ENCODE measurements around the gene CAVIN3. TPM values are rescaled to one million over a fixed set of nuclear protein-coding genes. Genes with fewer than 3 reads are reported as not detected.

CAVIN3 gene
- total and polyA plus RNA-seq, 10 of the 15 experiments (the other 5 are each of a cell fraction or from before 2014, with no cell fraction given), result 0.05 to 13.9 (median 4.5) TPM

DNA sequence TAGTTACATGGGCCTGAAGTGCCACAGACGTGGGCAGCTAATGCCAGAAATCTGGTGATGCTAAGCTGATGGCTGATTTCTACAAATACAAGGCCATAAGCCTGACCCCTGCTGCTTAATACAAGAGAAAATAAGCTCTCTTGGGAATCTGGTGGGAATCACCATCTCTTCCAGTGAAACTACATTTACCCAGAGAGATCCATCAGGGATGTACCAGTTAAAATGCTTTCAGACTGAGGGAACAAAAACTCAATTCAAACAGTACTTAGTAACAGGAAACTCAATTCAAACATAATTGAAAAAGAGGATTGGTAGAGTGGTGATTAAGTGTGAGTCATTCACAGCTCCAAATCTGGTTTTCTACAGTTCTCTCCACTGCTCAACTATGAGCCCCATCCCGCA lies 1.7 kb upstream of the CAVIN3 start (continued):
- TF ChIP-seq, protein P1, sequence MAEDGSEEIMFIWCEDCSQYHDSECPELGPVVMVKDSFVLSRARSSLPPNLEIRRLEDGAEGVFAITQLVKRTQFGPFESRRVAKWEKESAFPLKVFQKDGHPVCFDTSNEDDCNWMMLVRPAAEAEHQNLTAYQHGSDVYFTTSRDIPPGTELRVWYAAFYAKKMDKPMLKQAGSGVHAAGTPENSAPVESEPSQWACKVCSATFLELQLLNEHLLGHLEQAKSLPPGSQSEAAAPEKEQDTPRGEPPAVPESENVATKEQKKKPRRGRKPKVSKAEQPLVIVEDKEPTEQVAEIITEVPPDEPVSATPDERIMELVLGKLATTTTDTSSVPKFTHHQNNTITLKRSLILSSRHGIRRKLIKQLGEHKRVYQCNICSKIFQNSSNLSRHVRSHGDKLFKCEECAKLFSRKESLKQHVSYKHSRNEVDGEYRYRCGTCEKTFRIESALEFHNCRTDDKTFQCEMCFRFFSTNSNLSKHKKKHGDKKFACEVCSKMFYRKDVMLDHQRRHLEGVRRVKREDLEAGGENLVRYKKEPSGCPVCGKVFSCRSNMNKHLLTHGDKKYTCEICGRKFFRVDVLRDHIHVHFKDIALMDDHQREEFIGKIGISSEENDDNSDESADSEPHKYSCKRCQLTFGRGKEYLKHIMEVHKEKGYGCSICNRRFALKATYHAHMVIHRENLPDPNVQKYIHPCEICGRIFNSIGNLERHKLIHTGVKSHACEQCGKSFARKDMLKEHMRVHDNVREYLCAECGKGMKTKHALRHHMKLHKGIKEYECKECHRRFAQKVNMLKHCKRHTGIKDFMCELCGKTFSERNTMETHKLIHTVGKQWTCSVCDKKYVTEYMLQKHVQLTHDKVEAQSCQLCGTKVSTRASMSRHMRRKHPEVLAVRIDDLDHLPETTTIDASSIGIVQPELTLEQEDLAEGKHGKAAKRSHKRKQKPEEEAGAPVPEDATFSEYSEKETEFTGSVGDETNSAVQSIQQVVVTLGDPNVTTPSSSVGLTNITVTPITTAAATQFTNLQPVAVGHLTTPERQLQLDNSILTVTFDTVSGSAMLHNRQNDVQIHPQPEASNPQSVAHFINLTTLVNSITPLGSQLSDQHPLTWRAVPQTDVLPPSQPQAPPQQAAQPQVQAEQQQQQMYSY (CRISPR knock-in tag; IDR thresholded peaks at IDR 0.05), result no peak
- no peak for TF ChIP-seq ESRRA (IDR thresholded peaks at IDR 0.05; ENCODE audit: low read length)
- no peak for TF ChIP-seq POLR2A (IDR thresholded peaks at IDR 0.05; ENCODE audit: low read depth, low read length)
- TF ChIP-seq CREB1 (IDR thresholded peaks at IDR 0.05; ENCODE audit: low read depth), result no peak
- TF ChIP-seq MTA3 (IDR thresholded peaks at IDR 0.05; ENCODE audit: borderline replicate concordance, low read length), result no peak
- no peak for TF ChIP-seq YBX1 (IDR thresholded peaks at IDR 0.05)
- TF ChIP-seq CHD1 (IDR thresholded peaks at IDR 0.05; ENCODE audit: low read depth, low read length), result no peak
- TF ChIP-seq EED (IDR thresholded peaks at IDR 0.05; ENCODE audit: low read depth), result no peak
- TF ChIP-seq RB1 (IDR thresholded peaks at IDR 0.05; ENCODE audit: borderline replicate concordance), result no peak
- TF ChIP-seq SRF (IDR thresholded peaks at IDR 0.05; ENCODE audit: low read depth in 2 of 2, low read length in 2 of 2), result no peak
- no peak for TF ChIP-seq SIX5 (IDR thresholded peaks at IDR 0.05; ENCODE audit: low read depth, low read length, severe bottlenecking)
- TF ChIP-seq CBX5 (IDR thresholded peaks at IDR 0.05; ENCODE audit: low read depth), result no peak
- TF ChIP-seq SREBF1 (IDR thresholded peaks at IDR 0.05; ENCODE audit: low read length), result no peak
- TF ChIP-seq SUZ12 (IDR thresholded peaks at IDR 0.05; ENCODE audit: unreplicated experiment), result no peak
- TF ChIP-seq PAX5 (IDR thresholded peaks at IDR 0.05; ENCODE audit: borderline replicate concordance, low read depth, low read length), result no peak
